Erythroblast (primary cell): ENCODE measurements around the gene ZNF853.

ENCODE experiments used
- GATA1 ChIP-seq: IDR thresholded peaks from 2 replicates; pipeline ENCODE4 v1.6.1; 2011; ENCODE audit warnings: low read depth, mild to moderate bottlenecking, control low read depth, low read length, moderate library complexity
- POLR2A ChIP-seq: IDR thresholded peaks from 2 replicates; pipeline ENCODE4 v1.6.1; 2011; ENCODE audit warnings: mild to moderate bottlenecking, low read length

- TF ChIP-seq POLR2A (no peak), GATA1 (no peak)
Measured at GRCh38 chr7:6642239-6642839, 26.9 kb downstream of the ZNF853 start.
